Endothelial cell of umbilical vein (primary cell): ENCODE measurements around the gene PPP6R1. TPM values are rescaled to one million over a fixed set of nuclear protein-coding genes. Genes with fewer than 3 reads are reported as not detected.

Experiments used
- BruUV-seq: library from RNA; stranded (reverse); fragments of 400-500 nt; replicated peaks from 2 replicates; lab custom pipeline; 2021; lab: Mats Ljungman, UMichigan
- CTCF ChIA-PET: fragments of 300-600, 350-600 bp; sonication (Branson Sonifier 250); formaldehyde crosslinking; loops from one replicate; lab custom pipeline; 2021; ENCODE audit warnings: antibody characterized with exemption, inconsistent platforms; lab: Charles Lee
- POLR2A ChIA-PET: fragments of 300-600, 350-600 bp; sonication (Branson Sonifier 250); formaldehyde crosslinking; loops from one replicate; lab custom pipeline; 2021; ENCODE audit warnings: antibody characterized with exemption, inconsistent platforms; lab: Charles Lee
- DNase-seq: peaks from one replicate; pipeline ENCODE4 v3.0.0-alpha.2; 2011; ENCODE audit warnings: low read depth, low spot score
- FAIRE-seq: peaks from 2 replicates; lab custom pipeline; 2011; peaks lifted over from hg19 to GRCh38; lab: Jason Lieb, UNC
- H2AFZ ChIP-seq: 2 replicates; pipeline ENCODE4 v1.6.0; 2012; ENCODE audit warnings: low read depth, low read length, control low read depth, inconsistent platforms
- H3K27ac ChIP-seq: 2 replicates; pipeline ENCODE4 v1.5.1; 2011; ENCODE audit warnings: low read depth, mild to moderate bottlenecking, control low read depth, low read length, moderate library complexity; ENCODE audit not compliant: insufficient read depth
- H3K27me3 ChIP-seq, 2 experiments: 2 replicates each; pipeline versions ENCODE4 v1.6.0 to v1.6.1; 2011; ENCODE audit warnings: low read length in 2 of 2, mixed read lengths in 1 of 2; ENCODE audit not compliant: control insufficient read depth in 2 of 2, insufficient read depth in 2 of 2
- H3K36me3 ChIP-seq, 2 experiments: 2 replicates in 1 of 2; 3 replicates in 1 of 2; pipeline ENCODE4 v1.5.1; 2011; ENCODE audit warnings: low read length in 2 of 2, mild to moderate bottlenecking in 1 of 2, moderate library complexity in 1 of 2; ENCODE audit not compliant: control insufficient read depth in 2 of 2, insufficient read depth in 2 of 2; ENCODE audit errors: extremely low read depth in 1 of 2
- H3K4me1 ChIP-seq: 3 replicates; pipeline ENCODE4 v1.5.1; 2011; ENCODE audit warnings: mild to moderate bottlenecking, low read length; ENCODE audit not compliant: control insufficient read depth, insufficient read depth; ENCODE audit errors: extremely low read depth
- H3K4me2 ChIP-seq: 2 replicates; pipeline ENCODE4 v1.6.1; 2011; ENCODE audit warnings: low read length, control low read depth, mixed read lengths; ENCODE audit not compliant: insufficient read depth
- H3K4me3 ChIP-seq, 3 experiments: fragments of 200-600 bp in 1 of 3; sonication (generic), shearing (Covaris generic) in 1 of 3; replicated peaks in 1 of 3; 2 replicates each; pipeline ENCODE4 v1.5.1; 2011 to 2016; ENCODE audit warnings: control low read depth in 3 of 3, low read length in 3 of 3, mild to moderate bottlenecking in 2 of 3, inconsistent platforms in 1 of 3, low read depth in 1 of 3, moderate library complexity in 1 of 3; ENCODE audit not compliant: insufficient read depth in 1 of 3
- H3K79me2 ChIP-seq: 2 replicates; pipeline ENCODE4 v1.6.0; 2012; ENCODE audit warnings: low read length, inconsistent platforms; ENCODE audit not compliant: control insufficient read depth, insufficient read depth
- H3K9ac ChIP-seq: replicated peaks from 2 replicates; pipeline ENCODE3; 2011; ENCODE audit warnings: low read length, control low read depth; ENCODE audit not compliant: insufficient read depth; ENCODE audit errors: extremely low read depth
- H3K9me1 ChIP-seq: replicated peaks from 3 replicates; pipeline ENCODE4 v1.6.0; 2011; ENCODE audit warnings: mild to moderate bottlenecking, low read length; ENCODE audit not compliant: control insufficient read depth, insufficient read depth; ENCODE audit errors: extremely low read depth
- H3K9me3 ChIP-seq: replicated peaks from 2 replicates; pipeline ENCODE4 v1.5.1; 2012; ENCODE audit warnings: low read length, inconsistent platforms; ENCODE audit not compliant: control insufficient read depth, insufficient read depth
- H4K20me1 ChIP-seq: replicated peaks from 2 replicates; pipeline ENCODE3; 2011; ENCODE audit warnings: mild to moderate bottlenecking, low read length; ENCODE audit not compliant: control insufficient read depth, insufficient read depth; ENCODE audit errors: extremely low read depth
- CTCF ChIP-seq, 2 donors: IDR thresholded peaks; 1 replicate in 1 of 2; 2 replicates in 1 of 2; pipeline ENCODE4 v1.5.1; 2011; ENCODE audit warnings: low read length in 2 of 2, mild to moderate bottlenecking in 2 of 2, moderate library complexity in 2 of 2, control low read depth in 1 of 2, inconsistent platforms in 1 of 2, low read depth in 1 of 2; ENCODE audit not compliant: insufficient read depth in 1 of 2; ENCODE audit errors: extremely low read depth in 1 of 2
- EZH2 ChIP-seq: IDR thresholded peaks from 2 replicates; pipeline ENCODE4 v1.6.1; 2012; ENCODE audit warnings: borderline replicate concordance, low read depth, mild to moderate bottlenecking, moderate library complexity, low read length, inconsistent platforms; ENCODE audit not compliant: severe bottlenecking
- FOS ChIP-seq: IDR thresholded peaks from 2 replicates; pipeline ENCODE4 v1.6.1; 2011; ENCODE audit warnings: mild to moderate bottlenecking, low read length, moderate library complexity, borderline replicate concordance; ENCODE audit not compliant: insufficient read depth
- GATA2 ChIP-seq: IDR thresholded peaks from 2 replicates; pipeline ENCODE4 v1.7.0; 2011; ENCODE audit warnings: low read depth, mild to moderate bottlenecking, moderate library complexity, mixed read lengths, low read length; ENCODE audit not compliant: insufficient read length, insufficient read depth
- JUN ChIP-seq: IDR thresholded peaks from 2 replicates; pipeline ENCODE4 v1.6.1; 2011; ENCODE audit warnings: borderline replicate concordance, low read depth; ENCODE audit not compliant: insufficient read length, insufficient read depth
- MAX ChIP-seq: IDR thresholded peaks from 2 replicates; pipeline ENCODE4 v1.6.1; 2011; ENCODE audit not compliant: insufficient read depth, insufficient read length
- MYC ChIP-seq: IDR thresholded peaks from one replicate; pipeline ENCODE4 v1.6.1; 2011; ENCODE audit warnings: mild to moderate bottlenecking, low read depth, low read length
- POLR2A ChIP-seq: IDR thresholded peaks from 2 replicates; pipeline ENCODE4 v1.6.1; 2012; ENCODE audit warnings: low read depth, mild to moderate bottlenecking, control low read depth, low read length
- POLR2AphosphoS5 ChIP-seq: IDR thresholded peaks from 2 replicates; pipeline ENCODE4 v1.6.1; 2012; ENCODE audit warnings: low read depth, mild to moderate bottlenecking, control low read depth, low read length, moderate library complexity; ENCODE audit not compliant: insufficient read depth
- dilution Hi-C: fragments of 300-500 bp; cut with MboI; formaldehyde crosslinking; loops from one replicate; pipeline ENCODE4 v1.15.0; 2019; ENCODE audit warnings: low sequenced_read_pairs; ENCODE audit not compliant: extremely low pct_ligation_motif_present
- intact Hi-C: fragments of 100-400 bp; cut with micrococcal nuclease; formaldehyde crosslinking; loops from one replicate; pipeline ENCODE4 v1.10.0; 2022
- polyA plus RNA-seq, 4 experiments: library from polyadenylated mRNA; depleted of rRNA in 3 of 4; stranded (reverse) in 3 of 4; unstranded in 1 of 4; fragments of >200 nt; gene quantifications; 2 replicates each; pipeline versions ENCODE4 v1.2.1 to v1.2.3, GENCODE V29; 2011 to 2012; ENCODE audit warnings: missing spikeins in 1 of 4
- total RNA-seq: library from RNA; stranded (reverse); gene quantifications from 2 replicates; pipeline ENCODE4 v1.2.3, GENCODE V29; 2021

The PPP6R1 gene
- total and polyA plus RNA-seq, 2 donors (not counting 3 experiments of a cell fraction or from before 2014, with no cell fraction given), result 35.7 to 71.8 TPM

- FAIRE-seq (no peak), DNase-seq (no peak)
- no peak overlapping the region for H3K27ac ChIP-seq
- peaks cover 2% of the 10 kb centered on the region for H3K4me1 ChIP-seq
- peaks cover 0 to 6% of the 10 kb centered on the region in 2 experiments for H3K36me3 ChIP-seq
- no peak overlapping the region for H2AFZ ChIP-seq
- H3K4me3 ChIP-seq, result no peak overlapping the region
- TF ChIP-seq JUN (no peak), GATA2 (no peak), MYC (no peak), POLR2AphosphoS5 (no peak), EZH2 (no peak), MAX (no peak), POLR2A (no peak), CTCF (IDR thresholded peaks at IDR 0.05; ENCODE audit: extremely low read depth in 1 of 2, insufficient read depth in 1 of 2, low read depth in 1 of 2, low read length in 2 of 2) (no peak), FOS (no peak)
- H3K4me2 ChIP-seq, result no peak overlapping the region
- intact Hi-C loops (no loop called here), dilution Hi-C loops (no loop called here)
- no TSS peak for BruUV-seq
- POLR2A ChIA-PET, result no interaction called here
- CTCF ChIA-PET, result no interaction called here
- no peak overlapping the region for H3K9ac ChIP-seq
- no peaks in the 10 kb centered on the region for H3K9me3 ChIP-seq
- no peaks in the 10 kb centered on the region for H3K79me2 ChIP-seq
- no peaks in the 10 kb centered on the region for H3K9me1 ChIP-seq
- no peaks in the 10 kb centered on the region for H3K27me3 ChIP-seq
- no peaks in the 10 kb centered on the region for H4K20me1 ChIP-seq
These were observed 15.3 kb upstream of the PPP6R1 start for GRCh38 chr19:55273978-55274707.
